Caco-2 (cell line): Measurements from ENCODE around the gene HIRA. TPM values are rescaled to one million over a fixed set of nuclear protein-coding genes. Genes with fewer than 3 reads are reported as not detected.

Source experiments
- BruUV-seq: library from RNA; stranded (reverse); fragments of 400-500 nt; replicated peaks from 2 replicates; lab custom pipeline; 2021; lab: Mats Ljungman, UMichigan
- CTCF ChIA-PET: fragments of 300-600 bp; sonication (Branson Sonifier 250); formaldehyde crosslinking; loops from one replicate; lab custom pipeline; 2022; ENCODE audit warnings: antibody characterized with exemption; lab: Charles Lee
- POLR2A ChIA-PET: fragments of 300-600 bp; sonication (Branson Sonifier 250); formaldehyde crosslinking; loops from one replicate; lab custom pipeline; 2022; ENCODE audit warnings: antibody characterized with exemption; lab: Charles Lee
- DNase-seq, 2 experiments: peaks; one replicate each; pipeline versions ENCODE4 v3.0.0 to v3.0.0-alpha.2; 2020 to 2022
- H3K27me3 ChIP-seq: replicated peaks from 2 replicates; pipeline ENCODE4 v1.6.0; 2011; ENCODE audit warnings: low read length; ENCODE audit not compliant: control insufficient read depth, insufficient read depth
- H3K36me3 ChIP-seq: 2 replicates; pipeline ENCODE4 v1.5.1; 2011; ENCODE audit warnings: low read length; ENCODE audit not compliant: control insufficient read depth, insufficient read depth
- H3K4me1 ChIP-seq: fragments of 250-450 bp; sonication (Bioruptor Pico); 2 replicates; pipeline ENCODE4 v1.5.1; 2020; ENCODE audit warnings: mild to moderate bottlenecking
- H3K4me3 ChIP-seq: 2 replicates; pipeline ENCODE4 v1.5.1; 2011; ENCODE audit warnings: low read depth, mild to moderate bottlenecking, control low read depth, low read length
- H3K9me3 ChIP-seq: fragments of 250-450 bp; sonication (Bioruptor Pico); 2 replicates; pipeline ENCODE4 v1.5.1; 2020; ENCODE audit warnings: mild to moderate bottlenecking, moderate library complexity
- H3K27ac Mint-ChIP-seq: one replicate; pipeline ENCODE4 v1.8.0; 2022; ENCODE audit warnings: mixed read lengths; ENCODE audit not compliant: unreplicated experiment
- H3K27me3 Mint-ChIP-seq: one replicate; pipeline ENCODE4 v1.8.0; 2022; ENCODE audit warnings: mixed read lengths; ENCODE audit not compliant: insufficient read depth, unreplicated experiment
- H3K36me3 Mint-ChIP-seq: one replicate; pipeline ENCODE4 v1.8.0; 2022; ENCODE audit warnings: mild to moderate bottlenecking, mixed read lengths; ENCODE audit not compliant: insufficient read depth, unreplicated experiment
- H3K4me1 Mint-ChIP-seq: one replicate; pipeline ENCODE4 v1.8.0; 2022; ENCODE audit warnings: low read depth, mixed read lengths; ENCODE audit not compliant: unreplicated experiment
- H3K4me3 Mint-ChIP-seq: one replicate; pipeline ENCODE4 v1.8.0; 2022; ENCODE audit warnings: mild to moderate bottlenecking, moderate library complexity, mixed read lengths; ENCODE audit not compliant: unreplicated experiment
- H3K9me3 Mint-ChIP-seq: one replicate; pipeline ENCODE4 v1.8.0; 2022; ENCODE audit warnings: mixed read lengths; ENCODE audit not compliant: unreplicated experiment
- CTCF ChIP-seq, 2 experiments: fragments of 200-600 bp in 1 of 2; IDR thresholded peaks; 1 replicate in 1 of 2; 2 replicates in 1 of 2; pipeline versions ENCODE4 v1.5.1 to v1.8.0; 2011 to 2022; ENCODE audit warnings: antibody characterized with exemption in 1 of 2, control low read depth in 1 of 2, inconsistent platforms in 1 of 2, low read depth in 1 of 2, low read length in 1 of 2, mild to moderate bottlenecking in 1 of 2, moderate library complexity in 1 of 2; ENCODE audit not compliant: insufficient read depth in 1 of 2, severe bottlenecking in 1 of 2, unreplicated experiment in 1 of 2
- intact Hi-C: fragments of 100-400 bp; cut with micrococcal nuclease; formaldehyde crosslinking; loops from one replicate; pipeline ENCODE4 v1.10.0; 2022; ENCODE audit not compliant: unreplicated experiment
- total RNA-seq: library from RNA; stranded (reverse); gene quantifications from 2 replicates; pipeline ENCODE4 v1.2.3, GENCODE V29; 2022

The HIRA gene
- total RNA-seq, 1 experiment from 2014 or later = 60.1 TPM

- H3K36me3 ChIP-seq = no peaks in the 10 kb centered on the region; the same call in none of the 2 replicates
- no peaks in the 10 kb centered on the region for H3K9me3 ChIP-seq
- H3K4me3 ChIP-seq = no peak overlapping the region
- POLR2A ChIA-PET = no interaction called here
- no TSS peak for BruUV-seq
- CTCF ChIA-PET = no interaction called here
- TF ChIP-seq CTCF (IDR thresholded peaks at IDR 0.05; ENCODE audit: insufficient read depth in 1 of 2, low read depth in 1 of 2, low read length in 1 of 2, severe bottlenecking in 1 of 2, unreplicated experiment in 1 of 2) = no peak
- H3K36me3 Mint-ChIP-seq = peaks cover 72% of the 10 kb centered on the region
- no peaks in the 10 kb centered on the region for H3K4me1 Mint-ChIP-seq
- no peaks in the 10 kb centered on the region for H3K27me3 ChIP-seq
- H3K9me3 Mint-ChIP-seq = no peaks in the 10 kb centered on the region
- H3K27ac Mint-ChIP-seq = no peak overlapping the region
- intact Hi-C loops = no loop called here
- no peaks in the 10 kb centered on the region for H3K4me1 ChIP-seq
- no peaks in the 10 kb centered on the region for H3K27me3 Mint-ChIP-seq
- no peak for DNase-seq
- no peak overlapping the region for H3K4me3 Mint-ChIP-seq
Observed at GRCh38 chr22:19398206-19398605, 33.3 kb downstream of the HIRA start.

GRCh38 chr22:19397734-19398104 is 33.8 kb downstream of the HIRA start:
- Histone ChIP-seq H3K36me3 (no peaks in the 10 kb centered on the region; the same call in none of the 2 replicates), H3K4me1 (no peaks in the 10 kb centered on the region), H3K9me3 (no peaks in the 10 kb centered on the region), H3K27me3 (no peaks in the 10 kb centered on the region), H3K4me3 (no peak overlapping the region)
- CTCF ChIA-PET = no interaction called here
- no peak overlapping the region for H3K27ac Mint-ChIP-seq
- no peaks in the 10 kb centered on the region for H3K27me3 Mint-ChIP-seq
- DNase-seq = no peak
- H3K36me3 Mint-ChIP-seq = peaks cover 76% of the 10 kb centered on the region
- POLR2A ChIA-PET = no interaction called here
- H3K4me1 Mint-ChIP-seq = no peaks in the 10 kb centered on the region
- BruUV-seq = no TSS peak
- intact Hi-C loops = no loop called here
- no peak overlapping the region for H3K4me3 Mint-ChIP-seq
- H3K9me3 Mint-ChIP-seq = no peaks in the 10 kb centered on the region
- no peak for TF ChIP-seq CTCF (IDR thresholded peaks at IDR 0.05; ENCODE audit: insufficient read depth in 1 of 2, low read depth in 1 of 2, low read length in 1 of 2, severe bottlenecking in 1 of 2, unreplicated experiment in 1 of 2)

- TF ChIP-seq CTCF (IDR thresholded peaks at IDR 0.05; ENCODE audit: insufficient read depth in 1 of 2, low read depth in 1 of 2, low read length in 1 of 2, severe bottlenecking in 1 of 2, unreplicated experiment in 1 of 2) = no peak
Observed at GRCh38 chr22:19396934-19397733, 34.4 kb downstream of the HIRA start.

More at GRCh38 chr22:19396934-19397733, 34.4 kb downstream of the HIRA start:
- Mint-ChIP-seq H3K36me3 (peaks cover 79% of the 10 kb centered on the region), H3K9me3 (no peaks in the 10 kb centered on the region), H3K27ac (no peak overlapping the region), H3K4me1 (no peaks in the 10 kb centered on the region), H3K27me3 (no peaks in the 10 kb centered on the region), H3K4me3 (no peak overlapping the region)
- ChIA-PET CTCF (no interaction called here), POLR2A (no interaction called here)
- no peaks in the 10 kb centered on the region for H3K9me3 ChIP-seq
- no peaks in the 10 kb centered on the region for H3K27me3 ChIP-seq
- H3K4me1 ChIP-seq = no peaks in the 10 kb centered on the region
- BruUV-seq = no TSS peak
- DNase-seq = no peak
- peaks cover 2% of the 10 kb centered on the region for H3K36me3 ChIP-seq
- intact Hi-C loops = no loop called here
- H3K4me3 ChIP-seq = no peak overlapping the region
